K562 (cell line): ENCODE results near the gene GSS. TPM values are rescaled to one million over a fixed set of nuclear protein-coding genes. Genes with fewer than 3 reads are reported as not detected.

Source experiments
- ATAC-seq: fragments of 200-7000 bp; cut with Tn5 transposase; 3 replicates; pipeline ENCODE4 v1.9.1; 2020; ENCODE audit warnings: moderate library complexity
- BruUV-seq: library from RNA; stranded (reverse); fragments of 400-500 nt; replicated peaks from 2 replicates; lab custom pipeline; 2021; lab: Mats Ljungman, UMichigan
- CTCF ChIA-PET: fragments of 300-600 bp; formaldehyde crosslinking; extraction: SDS; loops from one replicate; lab custom pipeline; 2021; ENCODE audit warnings: low intra/inter-chr PET ratio; lab: Yijun Ruan, JAX
- POLR2A ChIA-PET: fragments of 300-600, 350-650 bp; sonication (Branson Sonifier 250); formaldehyde crosslinking; extraction: SDS; loops from one replicate; lab custom pipeline; 2021; ENCODE audit warnings: antibody characterized with exemption, inconsistent platforms; lab: Yijun Ruan, JAX
- DNase-seq, 4 experiments: peaks; one replicate each; pipeline versions ENCODE4 v3.0.0 to v3.0.0-alpha.2; 2011 to 2018; ENCODE audit warnings: low spot score in 3 of 4, mixed read lengths in 3 of 4; ENCODE audit errors: extremely low read depth in 1 of 4
- FAIRE-seq: peaks from 2 replicates; lab custom pipeline; 2011; peaks lifted over from hg19 to GRCh38; lab: Jason Lieb, UNC
- H2AFZ ChIP-seq: 2 replicates; pipeline ENCODE4 v1.6.0; 2011; ENCODE audit warnings: low read depth, low read length, control low read depth, inconsistent platforms
- H3K27ac ChIP-seq: fragments of 200-600 bp; 3 replicates; pipeline ENCODE4 v1.8.0; 2011; ENCODE audit warnings: low read depth, mild to moderate bottlenecking, control low read depth, inconsistent platforms, low read length, moderate library complexity, mixed read lengths; ENCODE audit errors: extremely low read depth
- H3K27me3 ChIP-seq, 2 experiments: fragments of 300-600 bp in 1 of 2; 2 replicates in 1 of 2; 3 replicates in 1 of 2; pipeline versions ENCODE4 v1.6.0 to v1.8.0; 2011; ENCODE audit warnings: inconsistent platforms in 2 of 2, low read length in 2 of 2, mild to moderate bottlenecking in 1 of 2, mixed read lengths in 1 of 2, moderate library complexity in 1 of 2; ENCODE audit not compliant: control insufficient read depth in 2 of 2, insufficient read depth in 2 of 2
- H3K36me3 ChIP-seq: fragments of 300-600 bp; 3 replicates; pipeline ENCODE4 v1.8.0; 2011; ENCODE audit warnings: mild to moderate bottlenecking, low read length, inconsistent platforms; ENCODE audit not compliant: control insufficient read depth, insufficient read depth
- H3K4me1 ChIP-seq, 2 experiments: fragments of 200-600 bp in 1 of 2; replicated peaks in 1 of 2; 2 replicates in 1 of 2; 3 replicates in 1 of 2; pipeline versions ENCODE4 v1.5.1 to v1.8.0; 2011; ENCODE audit warnings: inconsistent platforms in 2 of 2, low read length in 2 of 2, mild to moderate bottlenecking in 1 of 2, mixed read lengths in 1 of 2, moderate library complexity in 1 of 2; ENCODE audit not compliant: control insufficient read depth in 2 of 2, insufficient read depth in 2 of 2
- H3K4me2 ChIP-seq: 2 replicates; pipeline ENCODE4 v1.6.1; 2011; ENCODE audit warnings: low read length, control low read depth, inconsistent platforms, mixed read lengths; ENCODE audit not compliant: insufficient read depth
- H3K4me3 ChIP-seq: fragments of 200-600 bp; sonication (generic), shearing (Covaris generic); 2 replicates; pipeline ENCODE4 v1.5.1; 2016; ENCODE audit warnings: control low read depth, inconsistent platforms
- H3K79me2 ChIP-seq: fragments of 200-600 bp; 3 replicates; pipeline ENCODE4 v1.8.0; 2011; ENCODE audit warnings: low read length, inconsistent platforms; ENCODE audit not compliant: control insufficient read depth, insufficient read depth
- H3K9ac ChIP-seq, 2 experiments: 2 replicates each; pipeline versions ENCODE4 v1.6.0 to v1.6.1; 2011; ENCODE audit warnings: low read depth in 2 of 2, low read length in 2 of 2, control low read depth in 1 of 2, inconsistent platforms in 1 of 2, mild to moderate bottlenecking in 1 of 2, mixed read lengths in 1 of 2; ENCODE audit not compliant: insufficient read depth in 1 of 2
- H3K9me1 ChIP-seq: one replicate; pipeline ENCODE4 v1.6.0; 2011; ENCODE audit warnings: inconsistent platforms, mild to moderate bottlenecking, low read length, moderate library complexity; ENCODE audit not compliant: control insufficient read depth, insufficient read depth
- H3K9me3 ChIP-seq: replicated peaks from 2 replicates; pipeline ENCODE4 v1.5.1; 2011; ENCODE audit warnings: low read depth, low read length, inconsistent platforms; ENCODE audit not compliant: control insufficient read depth, insufficient read depth
- H4K20me1 ChIP-seq: replicated peaks from 2 replicates; pipeline ENCODE4 v1.6.1; 2011; ENCODE audit warnings: low read length, inconsistent platforms, mixed read lengths; ENCODE audit not compliant: control insufficient read depth, insufficient read depth
- ARID1B ChIP-seq: fragments of 450-650 bp; IDR thresholded peaks from 2 replicates; pipeline ENCODE4 v1.6.1; 2016; ENCODE audit warnings: antibody characterized with exemption, mild to moderate bottlenecking, inconsistent platforms
- CXXC5 ChIP-seq: fragments of 250-450 bp; sonication (Bioruptor Pico); IDR thresholded peaks from 2 replicates; pipeline ENCODE4 v1.8.0; 2022; ENCODE audit warnings: inconsistent platforms, mild to moderate bottlenecking, moderate library complexity
- DPF2 ChIP-seq: fragments of 450-650 bp; IDR thresholded peaks from 2 replicates; pipeline ENCODE4 v1.6.1; 2016
- E2F3 ChIP-seq: fragments of 250-450 bp; sonication (Bioruptor Pico); IDR thresholded peaks from 2 replicates; pipeline ENCODE4 v1.4.0; 2020; ENCODE audit warnings: mild to moderate bottlenecking
- ELF2 ChIP-seq: fragments of 250-450 bp; sonication (Bioruptor Pico); IDR thresholded peaks from 2 replicates; pipeline ENCODE4 v1.5.0; 2021; ENCODE audit warnings: mild to moderate bottlenecking
- HDAC6 ChIP-seq: IDR thresholded peaks from 2 replicates; pipeline ENCODE4 v1.6.1; 2012; ENCODE audit warnings: low read depth, mild to moderate bottlenecking, control low read depth, inconsistent platforms, low read length, moderate library complexity
- KAT7 ChIP-seq: sonication (generic); formaldehyde crosslinking; IDR thresholded peaks from 2 replicates; pipeline ENCODE4 v1.8.0; 2022; ENCODE audit warnings: missing genetic modification reagents, mild to moderate bottlenecking, borderline replicate concordance
- MAFF ChIP-seq: IDR thresholded peaks from 2 replicates; pipeline ENCODE4 v1.6.1; 2012; ENCODE audit warnings: low read length, improper control_type of control experiment
- MAFG ChIP-seq: fragments of 450-650 bp; conservative IDR thresholded peaks from 2 replicates; pipeline ENCODE4 v1.6.1; 2016; ENCODE audit warnings: missing genetic modification characterization, missing compliant biosample characterization
- MAFK ChIP-seq: IDR thresholded peaks from 2 replicates; pipeline ENCODE4 v1.6.1; 2011; ENCODE audit warnings: low read length, improper control_type of control experiment
- RCOR1 ChIP-seq, 2 experiments: IDR thresholded peaks; 2 replicates each; pipeline ENCODE4 v1.6.1; 2012; ENCODE audit warnings: low read depth in 2 of 2, low read length in 2 of 2, borderline replicate concordance in 1 of 2, improper control_type of control experiment in 1 of 2
- SAFB2 ChIP-seq: fragments of 200-400 bp; formaldehyde crosslinking; IDR thresholded peaks from 2 replicates; pipeline ENCODE4 v1.6.1; 2018; ENCODE audit warnings: borderline replicate concordance, low read length, low read depth, moderate library complexity; ENCODE audit not compliant: severe bottlenecking
- ZC3H4 ChIP-seq: sonication (generic); formaldehyde crosslinking; IDR thresholded peaks from 2 replicates; pipeline ENCODE4 v1.9.0; 2021; ENCODE audit warnings: missing genetic modification reagents, borderline replicate concordance
- ZEB2 ChIP-seq: fragments of 450-650 bp; IDR thresholded peaks from 2 replicates; pipeline ENCODE4 v1.6.1; 2016
- ZKSCAN8 ChIP-seq: fragments of 200-800 bp; sonication (Bioruptor generic); IDR thresholded peaks from 2 replicates; pipeline ENCODE4 v1.6.1; 2016; ENCODE audit warnings: missing genetic modification characterization, missing compliant biosample characterization
- ZNF316 ChIP-seq: fragments of 450-650 bp; IDR thresholded peaks from 2 replicates; pipeline ENCODE4 v1.6.1; 2016
- ZSCAN29 ChIP-seq: fragments of 450-650 bp; IDR thresholded peaks from 2 replicates; pipeline ENCODE4 v1.6.1; 2017
- WGBS: fragments of 100-300 bp; shearing (Covaris generic); methylation state at CpG from one replicate; pipeline ENCODE4 v1.1.6; 2016; ENCODE audit warnings: low coverage, mixed read lengths; ENCODE audit not compliant: insufficient coverage; ENCODE audit errors: missing lambda C conversion rate; 5-methylcytosine and 5-hydroxymethylcytosine counted together
- in situ Hi-C: fragments of 300-500 bp; cut with MboI; formaldehyde crosslinking; loops from 4 replicates; pipeline ENCODE4 v1.15.0; 2018; ENCODE audit warnings: inconsistent platforms, mixed read lengths
- intact Hi-C: fragments of 100-400 bp; cut with micrococcal nuclease; formaldehyde crosslinking; loops from 2 replicates; pipeline ENCODE4 v1.14.2; 2022
- polyA plus RNA-seq, 8 experiments: library from polyadenylated mRNA; depleted of rRNA in 4 of 8; stranded (reverse) in 5 of 8; unstranded in 3 of 8; fragments of >200 nt; fragmentation: Nextera tagmentation in 2 of 8; fragmentation: Illumina TruSeq in 1 of 8; extraction: Ambion mirVana in 2 of 8; extraction: Trizol in 1 of 8; gene quantifications; 2 replicates each; pipeline versions ENCODE4 v1.2.1 to v1.2.3, GENCODE V29; 2011 to 2014; ENCODE audit warnings: inconsistent platforms in 1 of 8, missing spikeins in 1 of 8
- total RNA-seq, 7 experiments: library from RNA; depleted of rRNA in 6 of 7; stranded (reverse); fragments of >200 nt in 6 of 7; fragmentation: Illumina TruSeq in 2 of 7; extraction: Trizol in 2 of 7; gene quantifications; 2 replicates each; pipeline versions ENCODE4 v1.2.1 to v1.2.3, GENCODE V29; 2011 to 2021; ENCODE audit warnings: low replicate concordance in 1 of 7
- TF ChIP-seq, protein P1 (sequence below): IDR thresholded peaks from 3 replicates; pipeline ENCODE4 v1.6.1; 2011; ENCODE audit warnings: borderline replicate concordance, mild to moderate bottlenecking, moderate library complexity; ENCODE audit not compliant: insufficient read length; ENCODE audit errors: extremely low read depth
- TF ChIP-seq, protein P2 (sequence below): sonication (generic); formaldehyde crosslinking; IDR thresholded peaks from 2 replicates; pipeline ENCODE4 v1.8.1; 2022; ENCODE audit warnings: missing genetic modification reagents

The GSS gene
- total and polyA plus RNA-seq, 9 of the 15 experiments (the other 6 are each of a cell fraction or from before 2014, with no cell fraction given): 18.4 to 165 (median 89.4) TPM

DNA sequence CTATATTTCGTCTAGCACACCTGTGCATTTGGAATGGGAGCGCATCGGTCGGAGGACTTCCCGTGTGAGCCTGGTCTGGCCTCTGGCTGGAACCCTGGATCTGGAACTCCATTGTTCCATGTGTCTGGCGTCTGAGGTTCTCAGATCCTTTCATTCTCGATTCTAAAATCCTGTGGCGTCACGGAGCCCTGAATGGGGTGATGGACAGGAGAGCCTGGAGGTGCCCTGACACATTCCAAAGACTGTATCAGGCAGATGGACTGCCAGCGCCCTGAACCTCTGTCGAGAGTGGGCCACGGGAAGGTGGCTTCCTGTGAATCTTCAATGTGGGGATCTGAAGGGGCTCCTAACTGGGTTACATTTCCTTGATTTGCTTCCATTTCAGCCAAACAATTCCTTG is 20.7 kb upstream of the GSS start (continued):
- no peak for TF ChIP-seq SAFB2
- no peak for TF ChIP-seq HDAC6
- TF ChIP-seq CXXC5 (CRISPR knock-in tag): no peak
- no peak for TF ChIP-seq ZKSCAN8
- no peak for TF ChIP-seq ZC3H4
- TF ChIP-seq E2F3 (CRISPR knock-in tag): no peak
- no peak for TF ChIP-seq ZSCAN29

DNA sequence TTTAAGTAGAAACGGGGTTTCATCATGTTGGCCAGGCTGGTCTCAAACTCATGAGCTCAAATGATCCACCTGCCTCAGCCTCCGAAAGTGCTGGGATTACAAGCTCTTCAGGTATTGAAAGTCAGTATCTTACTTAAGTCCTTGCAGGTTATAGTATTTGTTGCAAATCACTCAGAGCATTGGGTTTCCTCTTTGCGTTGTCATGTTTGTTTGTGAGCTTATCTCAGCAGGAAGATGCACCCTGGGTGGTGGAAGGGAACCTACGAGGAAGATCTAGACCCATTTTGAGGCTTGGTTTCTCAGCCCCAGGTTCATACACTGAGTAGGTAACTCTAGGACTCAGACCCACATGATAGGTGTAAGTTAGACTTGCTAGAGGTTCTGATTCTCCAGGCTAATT is 18.6 kb upstream of the GSS start:
- intact Hi-C loops: no loop called here
- peaks cover 11 to 20% of the 10 kb centered on the region in 2 experiments; a peak in 4 of 5 replicates for H3K4me1 ChIP-seq
- BruUV-seq: no TSS peak
- H3K79me2 ChIP-seq: no peaks in the 10 kb centered on the region
- peak; percentile 73 for FAIRE-seq
- no peaks in the 10 kb centered on the region for H3K9me3 ChIP-seq
- DNase-seq: peak in 2 of 4 experiments; percentile 40 to 42
- no peaks in the 10 kb centered on the region for H3K36me3 ChIP-seq
- 3% methylated on average over 4 of the region's 4 CpGs for WGBS
- in situ Hi-C loops: no loop called here
- H3K27me3 ChIP-seq: no peaks in the 10 kb centered on the region
- H3K4me3 ChIP-seq: no peak overlapping the region
- POLR2A ChIA-PET: interaction anchor here (1.1 to 1.6 kb wide), 2 partner anchors 12 to 18 kb away, joined by 4 to 5 read pairs; no protein-coding TSS in a partner anchor
- ATAC-seq: peak; percentile 58
- CTCF ChIA-PET: no interaction called here
- peak overlapping the region; percentile 56; the same call in 1 of the 2 replicates for H2AFZ ChIP-seq
- no peaks in the 10 kb centered on the region for H4K20me1 ChIP-seq
- no peak overlapping the region for H3K9ac ChIP-seq
- H3K9me1 ChIP-seq: peaks cover 3% of the 10 kb centered on the region
- no peak overlapping the region for H3K27ac ChIP-seq
- H3K4me2 ChIP-seq: peak overlapping the region; percentile 26; the same call in 1 of the 2 replicates
- TF ChIP-seq ARID1B: peak; percentile 52; the same call in 1 of the 2 replicates
- peak; percentile 53 for TF ChIP-seq MAFG
- TF ChIP-seq RCOR1 (IDR thresholded peaks at IDR 0.05; ENCODE audit: borderline replicate concordance in 1 of 2, low read depth in 2 of 2, low read length in 2 of 2): peak in 1 of 2 experiments; percentile 56; a peak in 1 of 4 replicates
- TF ChIP-seq, protein P1, sequence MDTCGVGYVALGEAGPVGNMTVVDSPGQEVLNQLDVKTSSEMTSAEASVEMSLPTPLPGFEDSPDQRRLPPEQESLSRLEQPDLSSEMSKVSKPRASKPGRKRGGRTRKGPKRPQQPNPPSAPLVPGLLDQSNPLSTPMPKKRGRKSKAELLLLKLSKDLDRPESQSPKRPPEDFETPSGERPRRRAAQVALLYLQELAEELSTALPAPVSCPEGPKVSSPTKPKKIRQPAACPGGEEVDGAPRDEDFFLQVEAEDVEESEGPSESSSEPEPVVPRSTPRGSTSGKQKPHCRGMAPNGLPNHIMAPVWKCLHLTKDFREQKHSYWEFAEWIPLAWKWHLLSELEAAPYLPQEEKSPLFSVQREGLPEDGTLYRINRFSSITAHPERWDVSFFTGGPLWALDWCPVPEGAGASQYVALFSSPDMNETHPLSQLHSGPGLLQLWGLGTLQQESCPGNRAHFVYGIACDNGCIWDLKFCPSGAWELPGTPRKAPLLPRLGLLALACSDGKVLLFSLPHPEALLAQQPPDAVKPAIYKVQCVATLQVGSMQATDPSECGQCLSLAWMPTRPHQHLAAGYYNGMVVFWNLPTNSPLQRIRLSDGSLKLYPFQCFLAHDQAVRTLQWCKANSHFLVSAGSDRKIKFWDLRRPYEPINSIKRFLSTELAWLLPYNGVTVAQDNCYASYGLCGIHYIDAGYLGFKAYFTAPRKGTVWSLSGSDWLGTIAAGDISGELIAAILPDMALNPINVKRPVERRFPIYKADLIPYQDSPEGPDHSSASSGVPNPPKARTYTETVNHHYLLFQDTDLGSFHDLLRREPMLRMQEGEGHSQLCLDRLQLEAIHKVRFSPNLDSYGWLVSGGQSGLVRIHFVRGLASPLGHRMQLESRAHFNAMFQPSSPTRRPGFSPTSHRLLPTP: no peak
- TF ChIP-seq MAFF: peak; percentile 18; the same call in 1 of the 2 replicates
- TF ChIP-seq DPF2: peak; percentile 51; the same call in 1 of the 2 replicates
- TF ChIP-seq ELF2: no peak
- TF ChIP-seq ZEB2: 0 out of 2 replicates have a peak, but pooled peaks have one; percentile 19
- TF ChIP-seq, protein P2, sequence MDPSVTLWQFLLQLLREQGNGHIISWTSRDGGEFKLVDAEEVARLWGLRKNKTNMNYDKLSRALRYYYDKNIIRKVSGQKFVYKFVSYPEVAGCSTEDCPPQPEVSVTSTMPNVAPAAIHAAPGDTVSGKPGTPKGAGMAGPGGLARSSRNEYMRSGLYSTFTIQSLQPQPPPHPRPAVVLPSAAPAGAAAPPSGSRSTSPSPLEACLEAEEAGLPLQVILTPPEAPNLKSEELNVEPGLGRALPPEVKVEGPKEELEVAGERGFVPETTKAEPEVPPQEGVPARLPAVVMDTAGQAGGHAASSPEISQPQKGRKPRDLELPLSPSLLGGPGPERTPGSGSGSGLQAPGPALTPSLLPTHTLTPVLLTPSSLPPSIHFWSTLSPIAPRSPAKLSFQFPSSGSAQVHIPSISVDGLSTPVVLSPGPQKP (CRISPR knock-in tag): no peak
- TF ChIP-seq KAT7 (CRISPR knock-in tag): no peak
- TF ChIP-seq MAFK: peak; percentile 32; the same call in 1 of the 2 replicates
- peak; percentile 46; the same call in 1 of the 2 replicates for TF ChIP-seq ZNF316
